ENCODE results near the gene PI4K2B. TPM values are rescaled to one million over a fixed set of nuclear protein-coding genes. Genes with fewer than 3 reads are reported as not detected.
"Not testable (repeated sequence)": the region's sequence is repeated elsewhere in the genome, so short reads cannot be mapped to it uniquely, and the experiment has no call there.

Gene PI4K2B
- total and polyA plus RNA-seq, 2 donors from 2014 or later: 7.1 to 11.8 TPM

DNA sequence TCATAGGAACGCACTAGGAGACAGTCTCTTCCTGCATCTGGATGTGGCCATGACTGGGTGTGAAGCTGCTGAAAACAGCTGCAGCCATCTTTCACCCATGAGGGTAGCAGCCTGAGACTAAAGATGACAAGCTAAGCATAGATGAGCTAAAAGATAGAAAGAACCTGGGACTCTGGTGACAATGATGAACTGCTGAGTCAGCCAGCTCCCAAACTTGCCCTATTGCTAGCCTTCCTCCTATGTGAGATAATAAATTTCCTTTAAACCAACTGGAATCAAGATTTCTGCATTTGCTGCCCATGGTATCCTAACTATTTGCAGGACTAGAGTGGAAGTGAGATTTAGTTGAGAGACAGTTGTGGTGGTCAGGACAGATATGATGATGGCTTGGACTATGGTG, 21.0 kb upstream of the PI4K2B start:
- DNase-seq (no peak), FAIRE-seq (no peak)
- intact Hi-C loops (cut with DNase I): no loop called here
- no peak overlapping the region for H3K27ac ChIP-seq (ENCODE audit: low read depth in 2 of 2, low read length in 2 of 2)
- H3K4me1 ChIP-seq (ENCODE audit: control insufficient read depth in 2 of 3, insufficient read depth in 2 of 3, low read depth in 1 of 3, low read length in 3 of 3): peaks cover 0 to 5% (median 0%) of the 10 kb centered on the region in 3 donors
- H3K27me3 ChIP-seq (ENCODE audit: control insufficient read depth, insufficient read depth, low read length): no peaks in the 10 kb centered on the region
- H3K36me3 ChIP-seq (ENCODE audit: control insufficient read depth in 2 of 3, insufficient read depth in 3 of 3, low read length in 3 of 3): no peaks in the 10 kb centered on the region
- no peak overlapping the region for H3K4me3 ChIP-seq (ENCODE audit: low read length in 3 of 3)
- TF ChIP-seq, protein P1, sequence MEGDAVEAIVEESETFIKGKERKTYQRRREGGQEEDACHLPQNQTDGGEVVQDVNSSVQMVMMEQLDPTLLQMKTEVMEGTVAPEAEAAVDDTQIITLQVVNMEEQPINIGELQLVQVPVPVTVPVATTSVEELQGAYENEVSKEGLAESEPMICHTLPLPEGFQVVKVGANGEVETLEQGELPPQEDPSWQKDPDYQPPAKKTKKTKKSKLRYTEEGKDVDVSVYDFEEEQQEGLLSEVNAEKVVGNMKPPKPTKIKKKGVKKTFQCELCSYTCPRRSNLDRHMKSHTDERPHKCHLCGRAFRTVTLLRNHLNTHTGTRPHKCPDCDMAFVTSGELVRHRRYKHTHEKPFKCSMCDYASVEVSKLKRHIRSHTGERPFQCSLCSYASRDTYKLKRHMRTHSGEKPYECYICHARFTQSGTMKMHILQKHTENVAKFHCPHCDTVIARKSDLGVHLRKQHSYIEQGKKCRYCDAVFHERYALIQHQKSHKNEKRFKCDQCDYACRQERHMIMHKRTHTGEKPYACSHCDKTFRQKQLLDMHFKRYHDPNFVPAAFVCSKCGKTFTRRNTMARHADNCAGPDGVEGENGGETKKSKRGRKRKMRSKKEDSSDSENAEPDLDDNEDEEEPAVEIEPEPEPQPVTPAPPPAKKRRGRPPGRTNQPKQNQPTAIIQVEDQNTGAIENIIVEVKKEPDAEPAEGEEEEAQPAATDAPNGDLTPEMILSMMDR (IDR thresholded peaks at IDR 0.05; ENCODE audit: borderline replicate concordance, extremely low read depth, insufficient read depth): no peak
- H3K9ac ChIP-seq (ENCODE audit: low read length in 3 of 3): no peak overlapping the region
- peaks cover 0 to 10% (median 0%) of the 10 kb centered on the region in 3 donors for H3K9me3 ChIP-seq (ENCODE audit: control insufficient read depth in 2 of 3, insufficient read depth in 1 of 3, low read length in 3 of 3)

DNA sequence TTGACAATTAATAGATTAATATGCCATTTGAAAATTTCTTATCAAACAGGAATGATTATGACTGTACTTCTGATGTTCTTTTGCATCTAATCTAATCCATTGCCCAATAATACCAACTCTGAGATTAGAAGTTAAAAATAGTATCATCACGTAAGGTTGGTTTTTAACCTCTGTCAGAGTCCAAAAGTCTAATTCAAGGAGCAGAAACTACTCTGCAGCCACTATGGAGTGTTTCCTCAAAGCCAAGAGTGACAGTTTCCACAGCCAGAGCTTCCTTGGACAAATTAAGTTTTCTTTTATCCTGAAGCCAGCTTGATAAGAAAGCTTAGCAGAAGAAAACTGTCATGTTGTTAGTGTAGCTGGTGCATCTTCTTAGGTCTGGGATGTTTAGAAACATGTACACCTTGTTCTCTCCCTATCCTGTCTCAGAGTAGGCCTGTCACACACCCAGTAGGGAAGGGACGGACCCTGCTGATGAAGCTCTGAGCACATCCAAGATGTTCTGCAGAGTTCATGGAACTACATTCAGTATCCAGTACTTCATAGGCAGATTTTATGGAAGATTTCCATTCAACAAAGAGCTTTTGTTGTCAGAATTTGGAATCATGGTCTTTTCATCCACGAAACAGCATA, 20.4 kb upstream of the PI4K2B start:
- H3K4me3 ChIP-seq (ENCODE audit: low read length in 3 of 3): no peak overlapping the region
- DNase-seq (no peak), FAIRE-seq (no peak)
- intact Hi-C loops (cut with DNase I): no loop called here
- H3K9ac ChIP-seq (ENCODE audit: low read length in 3 of 3): no peak overlapping the region
- peaks cover 0 to 5% (median 0%) of the 10 kb centered on the region in 3 donors for H3K4me1 ChIP-seq (ENCODE audit: control insufficient read depth in 2 of 3, insufficient read depth in 2 of 3, low read depth in 1 of 3, low read length in 3 of 3)
- no peaks in the 10 kb centered on the region for H3K27me3 ChIP-seq (ENCODE audit: control insufficient read depth, insufficient read depth, low read length)
- no peak overlapping the region for H3K27ac ChIP-seq (ENCODE audit: low read depth in 2 of 2, low read length in 2 of 2)
- TF ChIP-seq, protein P1 (IDR thresholded peaks at IDR 0.05; ENCODE audit: borderline replicate concordance, extremely low read depth, insufficient read depth): no peak
- H3K36me3 ChIP-seq (ENCODE audit: control insufficient read depth in 2 of 3, insufficient read depth in 3 of 3, low read length in 3 of 3): no peaks in the 10 kb centered on the region
- H3K9me3 ChIP-seq (ENCODE audit: control insufficient read depth in 2 of 3, insufficient read depth in 1 of 3, low read length in 3 of 3): peaks cover 0 to 10% (median 0%) of the 10 kb centered on the region in 3 donors

DNA sequence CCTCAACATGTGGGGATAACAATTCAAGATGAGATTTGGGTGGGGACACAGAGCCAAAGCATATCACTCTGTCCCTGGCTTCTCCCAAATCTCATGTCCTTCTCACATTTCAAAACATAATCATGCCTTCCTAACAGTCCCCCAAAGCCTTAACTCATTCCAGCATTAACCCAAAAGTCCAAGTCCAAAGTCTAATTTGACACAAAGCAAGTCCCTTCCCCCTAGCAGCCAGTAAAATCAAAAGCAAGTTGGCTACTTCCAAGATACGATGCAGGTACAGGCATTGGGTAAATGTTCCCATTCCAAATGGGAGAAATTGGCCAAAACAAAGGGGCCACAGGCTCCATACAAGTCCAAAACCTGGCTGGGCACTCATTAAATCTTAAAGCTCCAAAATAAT, 19.1 kb upstream of the PI4K2B start:
- intact Hi-C loops (cut with DNase I); H3K4me3 ChIP-seq (ENCODE audit: low read length in 3 of 3); DNase-seq; H3K27ac ChIP-seq (ENCODE audit: low read depth in 2 of 2, low read length in 2 of 2); H3K9ac ChIP-seq (ENCODE audit: low read length in 3 of 3); FAIRE-seq; H3K27me3 ChIP-seq (ENCODE audit: control insufficient read depth, insufficient read depth, low read length); H3K36me3 ChIP-seq (ENCODE audit: control insufficient read depth in 2 of 3, insufficient read depth in 3 of 3, low read length in 3 of 3); H3K4me1 ChIP-seq (ENCODE audit: control insufficient read depth in 2 of 3, insufficient read depth in 2 of 3, low read depth in 1 of 3, low read length in 3 of 3); H3K9me3 ChIP-seq (ENCODE audit: control insufficient read depth in 2 of 3, insufficient read depth in 1 of 3, low read length in 3 of 3): not testable (repeated sequence)

DNA sequence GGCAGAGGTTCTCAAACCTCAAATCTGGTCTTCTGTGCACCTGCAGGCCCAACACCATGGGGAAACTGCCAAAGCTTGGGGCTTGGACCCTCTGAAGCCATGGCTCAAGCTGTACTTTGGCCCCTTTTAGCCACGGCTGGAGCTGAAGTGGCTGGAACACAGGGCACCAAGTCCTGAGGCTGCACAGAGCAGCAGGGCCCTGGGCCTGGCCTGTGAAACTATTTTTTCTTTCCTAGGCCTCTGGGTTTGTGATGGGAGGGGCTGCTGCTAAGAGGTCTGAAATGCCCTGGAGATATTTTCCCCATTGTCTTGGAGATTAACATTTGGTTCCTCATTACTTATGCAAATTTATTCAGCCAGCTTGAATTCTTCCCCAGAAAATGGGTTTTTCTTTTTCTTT, 18.3 kb upstream of the PI4K2B start:
- Histone ChIP-seq H3K9ac (ENCODE audit: low read length in 3 of 3) (no peak overlapping the region), H3K27me3 (ENCODE audit: control insufficient read depth, insufficient read depth, low read length) (no peaks in the 10 kb centered on the region), H3K36me3 (ENCODE audit: control insufficient read depth in 2 of 3, insufficient read depth in 3 of 3, low read length in 3 of 3) (no peaks in the 10 kb centered on the region), H3K27ac (ENCODE audit: low read depth in 2 of 2, low read length in 2 of 2) (no peak overlapping the region), H3K4me3 (ENCODE audit: low read length in 3 of 3) (no peak overlapping the region), H3K9me3 (ENCODE audit: control insufficient read depth in 2 of 3, insufficient read depth in 1 of 3, low read length in 3 of 3) (peaks cover 0 to 10% (median 0%) of the 10 kb centered on the region in 3 donors), H3K4me1 (ENCODE audit: control insufficient read depth in 2 of 3, insufficient read depth in 2 of 3, low read depth in 1 of 3, low read length in 3 of 3) (peaks cover 0 to 5% (median 0%) of the 10 kb centered on the region in 3 donors)
- intact Hi-C loops (cut with DNase I): no loop called here
- TF ChIP-seq, protein P1 (IDR thresholded peaks at IDR 0.05; ENCODE audit: borderline replicate concordance, extremely low read depth, insufficient read depth): no peak
- FAIRE-seq (no peak), DNase-seq (no peak)

Measured in kidney (tissue), 14 donors.